Femur (tissue), 1 donor: ENCODE data around the gene BMP8B.
A peak's percentile ranks its signal among the peaks of the same experiment; 100 is the strongest.
"Not testable (repeated sequence)": the region's sequence is repeated elsewhere in the genome, so short reads cannot be mapped to it uniquely, and the experiment has no call there.

ENCODE experiments used
- DNase-seq: peaks from one replicate; pipeline ENCODE4 v3.0.0-alpha.2; 2017

Gene BMP8B, protein sequence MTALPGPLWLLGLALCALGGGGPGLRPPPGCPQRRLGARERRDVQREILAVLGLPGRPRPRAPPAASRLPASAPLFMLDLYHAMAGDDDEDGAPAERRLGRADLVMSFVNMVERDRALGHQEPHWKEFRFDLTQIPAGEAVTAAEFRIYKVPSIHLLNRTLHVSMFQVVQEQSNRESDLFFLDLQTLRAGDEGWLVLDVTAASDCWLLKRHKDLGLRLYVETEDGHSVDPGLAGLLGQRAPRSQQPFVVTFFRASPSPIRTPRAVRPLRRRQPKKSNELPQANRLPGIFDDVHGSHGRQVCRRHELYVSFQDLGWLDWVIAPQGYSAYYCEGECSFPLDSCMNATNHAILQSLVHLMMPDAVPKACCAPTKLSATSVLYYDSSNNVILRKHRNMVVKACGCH

GRCh38 chr1:39788758-39789570 is at the start of gene BMP8B:
Gene BMP8B, minus strand, starts transcription at chr1:39788865. Its CDS starts 380 bp downstream, at chr1:39788485.
- DNase-seq = peak; percentile 67

GRCh38 chr1:39836595-39837110 is 48.0 kb upstream of the BMP8B start:
- DNase-seq = no peak

DNA sequence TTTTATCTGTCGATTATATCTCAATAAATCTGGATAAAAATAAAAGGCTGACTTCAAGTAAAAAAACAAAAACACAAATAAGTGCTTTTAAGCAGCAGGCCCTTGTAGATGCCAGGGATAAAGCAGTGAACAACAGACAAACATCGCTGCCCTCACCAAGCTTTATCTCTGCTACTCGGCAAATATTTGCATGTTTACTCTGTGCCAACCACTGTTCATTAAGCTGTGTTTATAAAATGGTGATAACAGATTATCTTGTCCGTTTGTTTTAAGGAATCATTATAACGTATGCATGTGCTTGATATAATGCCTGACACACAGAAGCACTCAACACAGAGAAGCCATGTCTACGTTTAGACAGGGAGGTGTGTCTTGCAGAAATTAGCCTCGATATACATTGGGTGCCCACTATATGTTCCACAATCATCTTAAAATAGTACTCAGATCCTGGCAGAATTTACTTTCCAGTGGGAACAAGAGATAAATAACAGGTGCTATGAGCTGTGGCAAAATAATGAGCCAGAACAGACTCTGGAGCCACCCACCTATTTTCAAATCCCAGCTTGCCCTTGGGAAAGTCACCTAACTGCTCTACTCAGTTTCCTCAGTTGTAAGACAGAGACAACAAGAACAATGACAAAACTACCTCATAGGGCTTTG is 47.4 kb upstream of the BMP8B start:
- no peak for DNase-seq

DNA sequence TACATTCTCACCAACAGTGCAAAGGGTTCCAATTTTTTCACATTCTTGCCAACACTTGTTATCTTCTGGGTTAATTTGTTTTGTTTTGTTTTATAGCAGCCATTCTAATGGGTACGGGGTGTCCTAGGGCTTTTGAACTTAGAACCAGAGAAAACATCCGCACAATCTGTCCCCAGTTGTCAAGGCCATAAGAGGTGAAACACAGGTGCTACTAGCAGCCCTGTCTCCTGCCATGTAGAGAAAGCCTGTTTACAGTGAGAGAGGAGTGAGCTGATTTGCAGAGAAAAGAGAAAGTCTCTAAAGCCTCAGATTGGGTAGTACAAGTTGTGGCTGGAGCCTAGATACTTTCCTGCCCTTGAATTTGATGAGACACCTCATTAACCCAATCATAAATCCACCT is 46.4 kb upstream of the BMP8B start:
- no peak for DNase-seq

GRCh38 chr1:39833621-39834385 is 45.1 kb upstream of the BMP8B start:
- no peak for DNase-seq

DNA sequence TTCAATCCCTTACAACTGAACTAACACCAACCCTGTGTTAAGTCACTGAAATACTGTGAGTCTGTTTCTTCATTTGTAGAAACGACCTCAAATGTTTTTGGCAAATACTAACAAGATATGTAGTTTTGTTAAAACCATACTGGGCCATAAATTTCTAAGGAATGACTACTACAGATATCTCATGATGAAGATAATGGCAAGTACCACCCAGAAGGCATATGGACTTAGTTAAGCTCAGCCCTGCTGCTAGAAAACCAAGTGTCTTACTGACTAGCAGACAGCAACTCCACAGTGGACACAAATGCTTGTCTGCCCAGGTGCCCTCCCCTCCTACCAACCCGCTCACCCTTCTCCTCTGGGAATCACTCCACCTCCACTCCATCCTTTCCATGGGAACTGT is 44.5 kb upstream of the BMP8B start:
- no peak for DNase-seq

- no peak for DNase-seq
These were observed 43.6 kb upstream of the BMP8B start for GRCh38 chr1:39832294-39832693.

GRCh38 chr1:39829791-39830533 is 41.3 kb upstream of the BMP8B start:
- DNase-seq = no peak

- no peak for DNase-seq
These were observed 40.1 kb upstream of the BMP8B start for GRCh38 chr1:39828734-39829133.

DNA sequence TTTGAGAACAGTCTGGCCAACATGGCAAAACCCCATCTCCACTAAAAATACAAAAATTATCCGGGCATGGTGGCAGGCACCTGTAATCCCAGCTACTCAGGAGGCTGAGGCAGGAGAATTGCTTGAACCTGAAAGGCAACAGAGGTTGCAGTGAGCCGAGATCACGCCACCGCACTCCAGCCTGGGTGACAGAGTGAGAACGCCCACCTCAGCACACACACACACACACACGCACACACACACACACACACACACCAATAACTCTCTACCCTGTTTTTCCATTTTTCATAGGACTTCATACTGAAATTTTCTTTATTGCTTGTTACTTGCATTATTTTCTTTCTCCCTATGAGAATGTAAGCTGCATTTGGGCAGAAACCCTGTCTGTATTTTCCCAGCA is 39.6 kb upstream of the BMP8B start:
- DNase-seq = not testable (repeated sequence)

DNA sequence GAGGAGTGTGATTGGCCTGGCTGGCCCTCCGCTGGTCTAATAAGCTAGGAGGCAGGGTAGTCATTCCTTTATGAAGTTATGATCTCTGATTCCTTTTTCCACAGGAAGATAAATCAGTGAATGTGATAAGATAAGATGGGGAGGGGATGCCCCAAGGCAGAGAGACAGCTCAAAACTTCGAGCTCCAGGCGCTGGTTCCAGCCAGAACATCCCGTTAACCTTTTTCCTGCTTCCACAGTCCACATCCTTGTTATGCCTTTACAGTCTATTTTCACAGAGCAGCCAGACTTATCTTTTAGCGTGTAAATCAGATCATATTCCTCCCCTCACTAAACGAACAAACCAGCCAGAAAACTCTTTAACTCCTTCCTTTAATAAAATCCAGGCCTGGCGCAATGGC is 38.5 kb upstream of the BMP8B start:
- no peak for DNase-seq

- no peak for DNase-seq
These were observed 37.9 kb upstream of the BMP8B start for GRCh38 chr1:39826583-39826982.

GRCh38 chr1:39825432-39825941 is 36.8 kb upstream of the BMP8B start:
- DNase-seq = no peak

DNA sequence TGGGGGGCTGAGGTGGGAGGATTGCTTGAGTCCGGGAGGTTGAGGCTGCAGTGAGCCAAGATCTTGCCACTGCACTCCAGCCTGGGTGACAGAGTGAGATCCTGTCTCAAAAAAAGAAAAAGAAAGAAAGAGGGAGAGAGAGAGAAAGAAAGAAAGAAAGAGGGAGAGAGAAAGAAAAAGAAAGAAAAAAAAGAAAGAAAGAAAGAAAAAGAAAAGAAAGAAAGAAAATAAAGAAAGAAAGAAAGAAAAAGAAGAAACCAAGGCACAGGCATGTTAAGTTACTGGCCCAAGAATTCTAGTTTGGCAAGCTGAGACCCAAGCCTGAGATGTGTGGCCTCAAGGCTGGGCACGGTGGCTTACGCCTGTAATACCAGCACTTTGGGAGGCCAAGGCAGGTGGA is 34.8 kb upstream of the BMP8B start:
- DNase-seq = not testable (repeated sequence)

DNA sequence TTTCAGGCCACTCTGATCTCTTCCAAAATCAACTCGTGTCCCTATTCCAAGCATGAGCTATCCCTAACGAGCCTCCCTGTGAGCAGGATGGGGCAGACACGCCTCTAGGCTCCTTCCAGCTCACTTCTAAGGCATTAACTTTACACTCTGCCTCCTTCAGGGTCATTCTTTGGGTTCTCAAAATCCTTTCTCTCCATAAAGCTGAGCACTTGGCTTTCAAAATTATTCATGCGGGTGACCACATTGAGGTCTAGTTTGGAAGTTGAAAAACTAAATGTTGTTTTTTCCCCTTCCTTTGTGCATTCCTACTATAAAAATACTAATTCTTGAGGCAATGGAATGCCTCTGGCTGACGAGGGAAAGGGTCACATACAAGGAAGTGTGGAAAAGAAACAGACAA is 33.5 kb upstream of the BMP8B start:
- no peak for DNase-seq

GRCh38 chr1:39819091-39819812 is 30.6 kb upstream of the BMP8B start:
- no peak for DNase-seq

DNA sequence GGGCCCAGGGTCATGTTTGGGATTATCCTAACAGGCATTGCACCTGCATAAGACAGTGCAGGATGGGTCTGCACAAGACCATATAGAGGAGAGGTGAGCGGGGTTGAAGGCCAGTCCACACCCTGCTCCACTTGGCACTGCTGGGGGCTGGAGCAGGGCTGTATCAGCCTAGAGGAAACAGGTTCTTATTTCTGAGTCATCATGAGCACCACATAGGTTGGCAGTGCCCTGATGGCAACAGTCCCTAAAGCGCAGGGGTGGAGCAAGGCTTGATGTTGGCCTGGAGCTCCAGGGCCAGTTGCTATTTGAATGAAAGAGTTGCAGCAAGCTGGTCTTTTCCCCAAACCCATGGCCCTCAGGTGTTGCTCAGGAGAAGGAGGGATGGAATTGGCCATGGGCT is 29.8 kb upstream of the BMP8B start:
- DNase-seq = no peak

- peak; percentile 35 for DNase-seq
These were observed 28.6 kb upstream of the BMP8B start for GRCh38 chr1:39817091-39817932.

DNA sequence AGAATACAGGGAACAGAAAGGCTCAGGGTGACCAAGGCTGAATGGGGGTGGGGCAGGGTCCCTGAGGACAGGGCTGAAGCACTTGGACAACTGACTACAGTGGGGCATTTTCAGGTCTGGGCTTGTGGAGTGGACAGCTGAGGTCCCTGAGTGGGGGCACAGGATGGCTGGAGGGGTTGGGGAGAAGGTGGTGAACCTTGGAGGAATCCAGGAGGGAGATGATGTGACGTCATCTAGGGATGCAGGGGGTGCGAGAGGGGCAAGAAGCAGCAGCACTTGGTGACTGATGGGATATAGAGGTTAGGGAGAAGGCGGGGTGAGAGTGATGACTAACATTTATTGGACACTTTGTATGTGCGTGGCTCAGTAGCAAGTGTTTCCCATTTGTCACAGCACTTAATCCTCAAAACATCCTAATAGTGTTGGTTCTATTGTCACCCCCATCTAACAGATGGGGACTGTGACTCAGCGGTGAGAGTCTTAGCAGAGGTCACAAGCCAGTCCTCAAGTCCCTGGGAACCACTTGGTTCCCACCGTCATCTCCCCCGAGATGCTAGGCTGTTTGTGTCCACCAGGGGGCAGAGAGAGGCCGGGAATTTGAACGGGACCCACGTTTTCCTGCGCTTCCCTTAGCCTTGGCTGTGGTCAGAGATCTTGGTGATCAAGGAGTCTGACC is 27.9 kb upstream of the BMP8B start:
- DNase-seq = peak; percentile 73
